Embryonic facial prominence (tissue), 1 donor: Measurements from ENCODE around the gene ZNF800.
"Not testable (repeated sequence)": the region's sequence is repeated elsewhere in the genome, so short reads cannot be mapped to it uniquely, and the experiment has no call there.

ENCODE experiments used
- DNase-seq: peaks from one replicate; pipeline ENCODE4 v3.0.0-alpha.2; 2016; ENCODE audit errors: extremely low spot score

Gene ZNF800, protein sequence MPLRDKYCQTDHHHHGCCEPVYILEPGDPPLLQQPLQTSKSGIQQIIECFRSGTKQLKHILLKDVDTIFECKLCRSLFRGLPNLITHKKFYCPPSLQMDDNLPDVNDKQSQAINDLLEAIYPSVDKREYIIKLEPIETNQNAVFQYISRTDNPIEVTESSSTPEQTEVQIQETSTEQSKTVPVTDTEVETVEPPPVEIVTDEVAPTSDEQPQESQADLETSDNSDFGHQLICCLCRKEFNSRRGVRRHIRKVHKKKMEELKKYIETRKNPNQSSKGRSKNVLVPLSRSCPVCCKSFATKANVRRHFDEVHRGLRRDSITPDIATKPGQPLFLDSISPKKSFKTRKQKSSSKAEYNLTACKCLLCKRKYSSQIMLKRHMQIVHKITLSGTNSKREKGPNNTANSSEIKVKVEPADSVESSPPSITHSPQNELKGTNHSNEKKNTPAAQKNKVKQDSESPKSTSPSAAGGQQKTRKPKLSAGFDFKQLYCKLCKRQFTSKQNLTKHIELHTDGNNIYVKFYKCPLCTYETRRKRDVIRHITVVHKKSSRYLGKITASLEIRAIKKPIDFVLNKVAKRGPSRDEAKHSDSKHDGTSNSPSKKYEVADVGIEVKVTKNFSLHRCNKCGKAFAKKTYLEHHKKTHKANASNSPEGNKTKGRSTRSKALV

DNA sequence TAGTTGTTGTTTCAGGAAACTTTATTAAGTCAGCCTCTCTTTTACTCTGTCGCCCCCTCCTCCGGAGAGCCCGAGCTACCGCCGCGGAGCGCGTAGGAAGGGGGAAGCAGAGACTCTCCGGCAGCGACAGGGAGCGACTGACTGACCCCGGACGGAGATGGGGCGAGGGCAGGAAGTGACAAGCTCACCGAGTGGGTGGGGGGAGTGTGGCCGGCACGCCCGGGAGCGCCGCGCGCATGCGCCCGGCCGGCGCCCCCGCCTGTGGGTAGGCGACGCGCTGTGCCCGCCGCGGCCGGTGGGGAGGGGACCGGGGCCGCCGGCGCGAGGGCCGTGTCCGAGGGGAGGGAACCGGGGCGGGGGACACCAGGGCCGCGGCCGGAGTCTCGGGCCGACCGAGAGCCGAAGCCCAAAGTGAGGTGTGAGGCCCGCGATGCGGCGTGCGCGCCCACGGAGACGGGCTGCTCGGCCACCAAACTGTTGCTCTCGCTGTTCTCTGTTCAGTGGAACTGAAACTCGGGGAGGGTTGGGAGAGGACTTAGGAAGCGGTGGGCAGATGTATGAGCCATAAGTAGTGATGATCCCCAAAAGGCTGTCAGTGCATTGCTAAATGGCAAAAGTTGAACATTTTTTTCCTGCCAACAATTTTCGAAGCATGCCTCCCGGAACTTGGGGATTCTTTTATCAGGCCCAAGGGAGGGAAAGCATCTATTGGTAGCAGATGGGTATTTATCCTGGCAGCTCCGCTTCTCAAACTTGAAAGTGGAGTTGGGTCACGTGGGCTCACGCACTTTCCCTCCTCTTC, at the start of gene ZNF800:
TSS of gene ZNF800 (minus strand) at position 143 of the 802 bp plus-strand sequence. CDS start 1,151 bp downstream, outside the sequence.
- DNase-seq, result peak; percentile 72

DNA sequence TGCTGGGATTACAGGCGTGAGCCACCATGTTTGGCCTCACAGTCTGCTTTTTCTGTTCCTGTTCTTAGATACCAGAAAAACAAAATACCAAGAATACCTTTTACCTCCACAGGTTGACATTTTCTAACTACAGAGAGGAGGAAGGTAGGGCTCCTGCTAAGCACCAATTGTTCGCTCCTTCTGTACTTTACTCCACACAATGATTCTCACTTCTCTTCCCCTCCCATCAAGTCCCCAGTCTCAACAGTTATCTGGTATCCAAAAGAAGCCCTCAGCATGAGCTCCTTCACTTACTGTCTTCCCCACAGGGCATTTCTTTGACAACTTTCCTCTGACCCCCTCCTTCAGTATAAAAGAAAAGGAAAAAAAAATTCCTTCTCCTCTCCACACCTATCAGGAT, 47.7 kb upstream of the ZNF800 start:
- no peak for DNase-seq

DNA sequence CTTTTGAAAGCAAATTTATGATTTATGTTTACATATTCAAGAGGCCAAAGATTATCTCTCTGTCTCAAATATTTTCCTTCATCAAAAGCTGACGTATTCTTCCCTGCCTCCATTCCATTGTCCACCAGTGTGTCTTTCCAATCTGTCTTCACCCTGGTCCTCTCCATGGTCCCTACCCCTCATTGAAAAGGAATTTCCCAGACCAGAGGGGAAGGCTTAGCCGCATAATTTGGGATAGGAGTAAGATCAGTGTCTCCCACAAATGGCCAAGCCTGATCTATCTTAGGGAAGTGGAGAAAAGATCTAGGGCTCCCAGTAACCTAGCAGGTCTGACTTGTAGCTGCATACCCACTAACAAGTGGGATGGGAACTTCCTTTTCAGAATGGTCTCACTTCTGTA, 46.3 kb upstream of the ZNF800 start:
- no peak for DNase-seq

DNA sequence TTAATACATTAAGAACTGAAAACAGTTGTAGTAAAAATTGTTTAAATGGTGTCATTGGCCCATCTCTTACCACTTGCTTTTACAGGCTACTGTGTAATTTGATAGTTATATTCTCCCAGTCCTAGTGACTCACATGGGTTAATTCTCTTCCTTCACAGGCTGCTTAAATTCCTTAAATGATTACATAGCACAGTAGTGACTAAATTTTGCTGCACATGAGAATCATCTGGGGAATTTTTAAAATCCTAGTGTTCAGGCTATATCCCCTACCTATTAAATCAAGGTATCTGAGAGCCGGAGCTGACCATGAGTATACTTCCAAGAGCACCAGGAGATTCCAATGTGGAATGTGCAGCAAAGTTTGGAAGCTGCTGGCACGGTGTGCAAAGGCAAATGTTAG, 45.3 kb upstream of the ZNF800 start:
- DNase-seq, result no peak

DNA sequence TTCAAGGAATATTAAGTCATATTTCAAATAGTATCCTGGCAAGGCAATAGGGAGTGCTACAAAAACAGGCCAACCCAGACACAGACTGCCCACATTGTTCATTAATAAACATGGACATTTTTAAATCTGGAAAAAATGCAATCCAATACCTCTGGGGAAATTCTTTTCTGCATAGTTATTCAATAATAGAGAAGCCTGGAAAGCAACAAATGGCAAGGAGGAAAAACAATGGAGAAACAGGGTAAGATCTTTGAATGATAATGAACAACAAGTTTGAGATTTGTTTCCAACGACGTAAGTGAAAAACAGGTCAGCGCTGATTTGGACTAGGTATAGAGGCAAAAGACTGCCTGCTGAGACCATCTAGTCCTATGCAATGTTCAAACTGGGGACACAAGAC, 44.7 kb upstream of the ZNF800 start:
- no peak for DNase-seq

DNA sequence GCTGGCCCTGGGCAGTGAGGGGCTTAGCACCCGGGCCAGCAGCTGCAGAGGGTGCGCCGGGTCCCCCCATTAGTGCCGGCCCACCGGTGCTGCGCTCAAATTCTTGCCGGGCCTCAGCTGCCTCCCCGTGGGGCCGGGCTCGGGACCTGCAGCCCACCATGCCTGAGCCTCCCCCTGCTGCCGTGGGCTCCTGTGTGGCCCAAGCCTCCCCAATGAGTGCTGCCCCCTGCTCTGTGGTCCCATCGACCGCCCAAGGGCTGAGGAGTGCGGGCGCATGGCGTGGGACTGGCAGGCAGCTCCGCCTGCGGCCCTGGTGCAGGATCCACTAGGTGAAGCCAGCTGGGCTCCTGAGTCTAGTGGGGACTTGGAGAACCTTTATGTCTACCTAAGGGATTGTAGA, 36.8 kb upstream of the ZNF800 start:
- DNase-seq, result not testable (repeated sequence)

DNA sequence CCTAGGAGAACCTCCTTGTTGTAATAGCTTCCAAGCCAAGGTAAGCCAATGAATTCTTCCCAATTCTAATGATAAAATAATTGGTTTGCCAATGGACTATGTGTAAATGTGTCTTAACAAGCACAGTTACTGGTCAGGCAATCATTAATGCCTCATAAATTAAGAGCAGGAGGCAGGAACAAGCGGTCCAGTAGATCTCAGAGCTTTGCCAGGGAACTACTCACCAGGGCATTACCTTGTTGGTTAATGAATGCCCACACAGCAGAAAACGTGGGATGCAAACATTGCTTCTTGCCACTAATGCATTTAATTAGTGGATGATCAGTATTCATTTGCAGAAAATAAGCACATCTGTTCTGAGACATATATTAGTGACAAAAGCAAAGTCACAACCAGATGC, 26.7 kb upstream of the ZNF800 start:
- DNase-seq, result no peak

DNA sequence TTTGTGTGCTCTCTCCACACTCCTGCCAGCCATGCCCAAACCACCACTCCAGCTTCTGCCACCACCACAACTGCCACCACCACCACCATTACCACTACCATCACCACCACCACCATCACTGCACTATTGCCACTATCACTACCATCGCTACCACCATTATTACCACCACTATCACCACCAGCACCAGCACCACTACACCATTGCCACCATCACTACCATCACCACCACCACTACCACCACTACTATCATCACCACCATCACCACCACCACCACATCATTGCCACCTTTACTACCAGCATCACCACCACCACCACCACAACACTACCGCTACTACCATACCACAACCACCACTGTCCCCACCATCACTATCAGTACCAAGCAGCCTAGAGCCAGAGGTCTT, 26.0 kb upstream of the ZNF800 start:
- no peak for DNase-seq

DNA sequence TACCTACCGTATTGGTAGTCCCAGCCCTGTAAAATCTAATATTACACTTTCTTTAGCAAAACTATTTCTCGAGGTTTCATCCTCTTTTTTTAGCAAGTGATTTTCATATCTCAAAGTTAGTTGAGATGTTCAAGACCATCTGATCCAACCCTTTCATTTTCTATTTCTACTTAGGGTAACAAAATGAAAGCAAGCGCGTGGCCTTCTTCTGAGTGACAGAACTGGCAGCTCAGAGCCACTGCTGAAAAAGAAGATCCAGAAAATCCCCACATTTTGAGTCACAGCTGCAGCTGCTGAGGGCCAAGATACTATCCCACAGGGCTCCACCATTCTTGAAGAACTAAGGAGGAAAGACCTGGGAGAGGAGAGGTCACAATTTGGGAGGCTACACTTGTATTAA, 24.8 kb upstream of the ZNF800 start:
- no peak for DNase-seq

DNA sequence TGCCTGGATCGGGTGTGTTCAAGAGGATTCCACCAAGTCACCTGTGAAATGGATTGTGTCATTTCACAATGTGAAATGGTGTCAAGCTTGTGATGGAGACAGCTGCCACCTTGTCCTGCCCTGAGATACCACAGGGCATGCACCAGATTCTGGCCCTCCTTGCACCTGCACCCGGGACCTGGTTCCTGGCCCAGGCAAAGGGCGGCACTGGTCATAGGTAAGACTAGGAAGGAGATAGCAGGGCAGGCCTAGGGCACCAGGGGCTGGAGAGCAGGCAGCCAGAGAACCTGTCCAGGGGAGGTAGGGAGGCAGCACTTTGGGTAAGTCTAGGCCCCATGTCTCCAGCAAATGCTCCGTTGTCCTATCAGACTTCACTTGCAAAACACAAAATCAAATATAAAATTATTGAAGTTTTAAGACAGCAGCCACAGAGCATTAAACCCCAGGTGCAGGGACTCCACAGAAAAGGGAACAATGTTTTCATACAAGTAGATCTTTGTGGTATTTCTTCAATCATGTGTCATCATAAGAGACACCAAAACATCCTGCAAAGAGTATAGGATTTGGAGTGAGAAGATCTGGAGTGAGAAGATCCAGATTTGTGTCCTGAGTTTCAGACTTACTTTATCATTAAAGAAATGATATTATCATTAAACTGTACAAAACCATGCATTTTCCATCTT, 22.7 kb upstream of the ZNF800 start:
- DNase-seq, result no peak

DNA sequence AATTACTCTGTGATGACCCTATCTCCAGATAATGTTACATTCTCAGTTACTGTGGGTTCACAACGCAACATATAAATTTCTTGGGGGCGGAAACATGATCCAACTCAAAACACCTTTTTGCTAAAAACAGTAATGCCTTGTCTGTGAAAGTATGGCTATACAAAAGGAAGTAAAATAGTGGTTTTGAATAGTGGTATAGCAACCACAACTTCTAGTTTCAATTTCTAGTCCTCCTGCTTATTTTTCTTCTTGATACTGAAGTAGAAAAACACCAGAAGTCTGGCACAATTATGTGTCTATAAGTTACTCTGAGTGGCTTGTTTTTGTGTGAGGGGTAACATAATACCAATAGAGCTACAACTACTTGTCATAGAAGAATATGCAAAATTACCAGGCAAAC, 21.5 kb upstream of the ZNF800 start:
- DNase-seq, result no peak

DNA sequence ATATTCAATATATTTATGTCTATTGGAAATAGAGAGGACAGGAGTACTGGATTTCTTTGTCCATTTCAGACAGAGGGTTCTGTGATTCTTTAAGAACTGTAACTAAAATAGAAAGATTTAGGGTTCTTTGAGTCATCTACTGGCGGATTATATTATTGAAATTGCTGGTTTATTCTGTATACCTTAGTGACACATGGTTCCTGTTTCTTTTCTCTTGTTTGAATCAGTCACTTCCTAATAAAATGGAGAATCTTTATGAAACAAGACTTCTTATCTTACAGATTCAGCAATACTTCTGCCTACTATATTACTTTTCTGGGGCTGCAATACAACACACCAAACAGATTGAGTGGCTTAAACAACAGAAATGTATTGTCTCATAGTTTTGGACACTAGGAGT, 20.8 kb upstream of the ZNF800 start:
- DNase-seq, result no peak

DNA sequence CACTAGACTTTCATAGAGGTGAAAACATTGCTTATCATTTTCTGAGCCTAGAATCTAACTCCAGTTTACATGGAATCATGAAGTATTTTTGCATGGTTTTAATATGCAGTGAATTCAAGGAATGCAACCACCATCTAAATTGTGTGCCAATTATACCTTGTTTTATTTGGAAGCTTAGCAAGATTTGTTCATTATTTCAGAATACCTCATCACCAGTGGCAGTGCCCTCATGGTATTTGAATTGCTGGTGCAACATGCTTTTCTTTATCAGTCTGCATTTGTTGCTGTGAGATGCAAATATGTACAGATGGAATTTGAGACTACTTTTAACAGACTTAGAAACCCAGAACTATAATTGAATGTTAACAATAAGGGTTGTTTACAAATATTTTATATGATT, 18.7 kb upstream of the ZNF800 start:
- DNase-seq, result no peak

DNA sequence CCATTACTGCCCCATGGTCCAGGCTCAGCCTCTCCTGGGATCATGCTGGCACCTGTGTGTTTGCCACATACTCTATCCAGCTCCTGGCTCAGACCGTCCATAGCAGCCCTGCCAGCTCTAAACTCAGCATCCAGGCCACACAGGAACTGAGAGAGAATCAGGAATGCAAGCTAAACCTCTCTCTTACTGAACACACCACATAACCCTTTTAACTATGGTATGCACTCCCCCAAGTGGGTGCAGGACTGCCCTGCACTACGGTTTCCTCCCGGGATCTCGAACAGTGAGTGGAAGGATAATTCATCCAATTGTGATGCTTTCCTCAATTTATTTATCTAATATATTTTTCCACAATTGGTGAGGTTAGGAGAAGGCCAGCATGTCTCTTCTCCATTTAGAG, 17.1 kb upstream of the ZNF800 start:
- DNase-seq, result no peak

DNA sequence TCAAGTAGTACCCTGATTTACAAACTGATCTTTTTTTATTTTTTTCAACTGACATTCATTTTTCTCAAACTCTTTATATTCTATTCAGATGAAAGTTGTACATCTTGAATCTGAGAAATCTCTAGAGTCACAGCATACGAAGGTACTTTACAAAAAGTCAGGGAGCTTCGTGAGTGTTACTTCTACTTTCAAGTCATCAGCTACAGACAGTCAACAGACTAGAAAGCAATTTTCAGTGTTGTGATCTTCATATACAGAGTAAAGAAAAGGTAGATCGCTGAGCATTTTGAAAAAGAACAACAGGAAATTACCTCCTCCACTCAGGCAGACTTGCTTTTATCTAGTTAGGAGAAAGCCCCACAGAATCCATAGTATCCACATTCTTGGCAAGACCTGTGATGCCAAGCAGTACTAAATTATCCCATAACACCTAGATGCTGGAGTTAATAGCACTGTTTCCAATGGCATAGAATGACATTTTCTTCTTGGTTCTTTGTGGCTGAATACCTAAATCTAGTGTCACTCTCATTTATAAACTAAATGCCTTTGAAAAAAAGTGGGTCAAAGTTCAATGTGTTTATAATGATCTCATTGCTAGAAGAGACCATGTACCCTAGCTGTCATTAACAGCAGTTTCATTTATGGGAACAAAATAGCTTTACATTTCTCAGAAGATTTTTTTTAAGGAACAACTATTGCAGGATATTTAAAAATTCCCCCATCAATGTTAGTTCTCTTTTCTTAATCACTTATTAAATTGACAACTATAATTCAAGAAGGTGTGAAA, 12.0 kb upstream of the ZNF800 start:
- no peak for DNase-seq

DNA sequence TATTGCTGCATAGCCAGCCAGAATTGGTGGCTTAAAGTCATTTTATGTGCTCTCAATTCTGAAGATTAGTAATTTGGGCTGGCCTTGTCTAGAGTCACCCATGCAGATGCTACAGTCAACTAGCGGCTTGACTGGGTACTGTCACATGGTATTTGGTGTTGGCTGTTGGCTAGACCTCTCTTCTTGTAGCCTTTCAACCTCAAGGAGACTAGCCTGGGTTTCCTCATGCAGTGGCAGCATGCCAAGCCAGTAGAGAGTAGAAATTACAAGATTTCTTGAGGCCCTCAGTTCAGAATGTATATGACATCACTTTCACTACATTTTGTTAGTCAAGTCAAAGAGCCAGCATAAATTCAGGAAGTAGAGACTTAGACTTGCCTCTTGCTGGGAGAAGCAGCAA, 3.7 kb upstream of the ZNF800 start:
- no peak for DNase-seq

DNA sequence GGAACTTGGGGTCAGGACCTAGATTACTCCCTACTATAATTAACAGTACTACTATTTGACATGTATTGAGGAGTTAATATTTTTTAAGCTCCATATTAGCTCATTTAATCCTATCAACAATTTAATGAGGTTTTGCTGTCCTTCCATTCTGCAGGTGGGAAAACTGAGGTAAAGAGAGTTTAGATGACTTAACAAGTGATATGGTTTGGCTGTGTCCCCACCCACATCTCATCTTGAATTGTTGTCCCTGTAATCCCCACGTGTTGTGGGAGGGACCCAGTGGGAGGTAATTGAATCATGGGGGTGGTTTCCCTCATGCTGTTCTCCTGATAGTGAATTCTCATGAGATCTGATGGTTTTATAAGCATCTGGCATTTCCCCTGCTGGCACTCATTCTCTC, 2.6 kb upstream of the ZNF800 start:
- DNase-seq, result not testable (repeated sequence)

DNA sequence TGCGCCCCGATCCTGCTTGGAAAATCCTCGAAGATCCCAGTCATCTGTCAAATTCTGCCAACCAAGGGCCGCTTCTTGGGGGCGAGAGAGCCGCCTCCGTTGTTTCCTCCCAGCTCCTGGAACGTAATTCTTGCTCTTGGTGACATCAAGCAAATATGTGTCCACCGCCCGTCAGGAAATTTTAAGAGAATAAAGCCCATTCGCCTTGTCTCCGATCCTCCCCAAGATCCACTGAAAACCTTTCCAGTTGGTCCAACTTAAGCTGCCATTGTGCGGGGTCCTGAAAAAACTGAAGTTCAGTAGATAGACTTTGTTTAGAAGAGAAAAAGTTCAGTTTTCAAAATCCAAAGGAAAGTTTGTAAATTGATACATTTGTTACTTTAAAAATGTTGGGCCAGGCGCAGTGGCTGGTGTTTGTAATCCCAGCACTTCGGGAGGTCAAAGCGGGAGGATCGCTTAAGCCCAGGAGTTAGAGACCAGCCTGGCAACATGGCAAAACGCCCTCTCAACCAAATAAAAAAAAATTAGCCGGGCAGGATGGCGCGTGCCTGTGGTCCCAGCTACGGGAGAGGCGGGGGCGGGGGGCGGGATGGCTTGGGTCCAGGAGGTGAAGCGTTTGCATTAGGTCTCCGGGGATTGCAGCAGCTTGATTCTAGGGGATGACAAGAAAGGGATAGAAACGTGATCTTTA, 1.0 kb upstream of the ZNF800 start:
- DNase-seq, result no peak

DNA sequence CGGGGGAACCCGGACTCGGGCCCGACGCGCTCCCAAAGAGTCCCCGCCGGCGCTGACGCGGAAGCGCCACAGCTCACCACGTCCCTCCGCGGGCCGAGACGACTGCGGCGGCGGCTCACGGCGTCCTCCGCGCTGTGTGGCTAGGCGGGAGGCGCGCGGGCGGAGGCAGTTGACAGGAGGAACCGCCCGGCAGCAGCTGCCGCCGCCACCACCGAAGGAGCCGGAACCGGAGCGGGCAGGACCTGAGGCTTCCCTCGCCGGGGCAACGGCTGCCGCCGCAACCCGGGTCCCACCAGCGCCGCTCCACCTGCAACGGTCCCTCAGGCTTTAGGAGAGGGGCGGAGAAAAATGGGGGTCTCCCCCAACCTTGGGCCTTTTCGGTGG, 334 bp downstream of the ZNF800 start:
- no peak for DNase-seq

DNA sequence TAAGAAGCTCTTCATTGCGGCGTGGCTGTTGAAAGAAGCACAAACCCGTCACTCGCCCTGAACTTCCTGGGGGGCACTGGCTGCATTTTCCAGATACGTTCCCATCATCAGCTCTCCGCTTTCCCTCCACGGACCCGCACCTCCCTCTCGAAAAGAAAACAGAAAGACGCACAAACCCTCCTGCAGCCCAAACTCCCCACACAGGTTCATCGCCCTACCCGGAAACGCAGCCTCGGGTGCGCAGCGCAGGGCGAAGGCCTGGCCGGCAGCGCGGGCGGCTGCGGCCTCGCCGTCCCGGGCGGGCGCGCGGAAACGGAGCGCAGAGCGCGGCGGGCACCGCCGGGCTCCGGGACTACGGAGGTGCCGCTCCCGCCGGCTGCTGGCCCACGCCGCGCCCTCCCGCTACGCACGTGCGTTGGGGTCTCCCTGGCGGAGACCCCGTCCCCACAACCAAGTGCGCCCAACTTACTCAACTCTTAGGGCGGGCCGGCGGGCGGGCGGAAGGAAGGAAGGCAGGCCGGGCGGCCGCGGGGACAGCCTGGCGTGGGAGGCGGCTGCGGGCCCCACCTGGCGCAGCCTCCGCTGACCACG, 822 bp downstream of the ZNF800 start:
- no peak for DNase-seq
